HG03064 (cell line): ENCODE measurements around the gene OGA.

Source experiments
- ATAC-seq: cut with Tn5 transposase; IDR thresholded peaks from one replicate; pipeline ENCODE4 v1.9.1; 2021; ENCODE audit warnings: low read depth; ENCODE audit not compliant: unreplicated experiment

OGA gene

GRCh38 chr10:101818119-101818871 lies at the start of gene OGA:
OGA (minus strand) TSS chr10:101818444; CDS start chr10:101818022, 422 bp downstream.
- peak; percentile 86 for ATAC-seq

- ATAC-seq: no peak
These were observed 49.7 kb upstream of the OGA start for GRCh38 chr10:101867931-101868330.

- no peak for ATAC-seq
These were observed 41.3 kb upstream of the OGA start for GRCh38 chr10:101859530-101859929.

GRCh38 chr10:101858723-101859500 lies 40.7 kb upstream of the OGA start:
- peak; percentile 74 for ATAC-seq

GRCh38 chr10:101857802-101858476 lies 39.7 kb upstream of the OGA start:
- no peak for ATAC-seq

- no peak for ATAC-seq
These were observed 38.4 kb upstream of the OGA start for GRCh38 chr10:101856626-101857025.

- no peak for ATAC-seq
These were observed 33.3 kb upstream of the OGA start for GRCh38 chr10:101851411-101852116.

- ATAC-seq: no peak
These were observed 32.5 kb upstream of the OGA start for GRCh38 chr10:101850749-101851148.

GRCh38 chr10:101848894-101849351 lies 30.7 kb upstream of the OGA start:
- ATAC-seq: no peak

- no peak for ATAC-seq
These were observed 30.2 kb upstream of the OGA start for GRCh38 chr10:101848408-101848807.

- no peak for ATAC-seq
These were observed 27.6 kb upstream of the OGA start for GRCh38 chr10:101845893-101846292.

- no peak for ATAC-seq
These were observed 25.1 kb upstream of the OGA start, which contains the start of gene KCNIP2 for GRCh38 chr10:101843032-101844021. KCNIP2 (minus strand) TSS chr10:101843800; CDS start chr10:101843568, 232 bp downstream.

GRCh38 chr10:101841826-101842225 lies 23.6 kb upstream of the OGA start:
- ATAC-seq: no peak

GRCh38 chr10:101840741-101841453 lies 22.7 kb upstream of the OGA start:
- ATAC-seq: peak; percentile 71

GRCh38 chr10:101840102-101840684 lies 21.9 kb upstream of the OGA start:
- no peak for ATAC-seq

- no peak for ATAC-seq
These were observed 21.3 kb upstream of the OGA start for GRCh38 chr10:101839416-101840063.

- no peak for ATAC-seq
These were observed 20.8 kb upstream of the OGA start for GRCh38 chr10:101839002-101839401.
